K562 (cell line): Measurements from ENCODE around the gene NAIF1. TPM values are rescaled to one million over a fixed set of nuclear protein-coding genes. Genes with fewer than 3 reads are reported as not detected.
A peak's percentile ranks its signal among the peaks of the same experiment; 100 is the strongest.

Experiments used
- CGGBP1 ChIP-seq: fragments of 250-450 bp; sonication (Bioruptor Pico); IDR thresholded peaks from 2 replicates; pipeline ENCODE4 v1.9.0; 2021; ENCODE audit warnings: mild to moderate bottlenecking
- E2F3 ChIP-seq: fragments of 250-450 bp; sonication (Bioruptor Pico); IDR thresholded peaks from 2 replicates; pipeline ENCODE4 v1.4.0; 2020; ENCODE audit warnings: mild to moderate bottlenecking
- E2F4 ChIP-seq: sonication (generic); formaldehyde crosslinking; IDR thresholded peaks from 2 replicates; pipeline ENCODE4 v1.8.0; 2022; ENCODE audit warnings: mild to moderate bottlenecking, low read depth, missing genetic modification reagents
- E2F6 ChIP-seq, 2 experiments: IDR thresholded peaks; 2 replicates each; pipeline ENCODE4 v1.6.1; 2011; ENCODE audit warnings: borderline replicate concordance in 1 of 2, control low read depth in 1 of 2, low read depth in 1 of 2, low read length in 1 of 2, mild to moderate bottlenecking in 1 of 2, mixed read lengths in 1 of 2, moderate library complexity in 1 of 2; ENCODE audit not compliant: insufficient read depth in 1 of 2, insufficient read length in 1 of 2, poor library complexity in 1 of 2, severe bottlenecking in 1 of 2; ENCODE audit errors: extremely low read depth in 1 of 2
- ESRRB ChIP-seq: fragments of 250-450 bp; sonication (Bioruptor Pico); IDR thresholded peaks from 2 replicates; pipeline ENCODE4 v1.5.0; 2020; ENCODE audit warnings: mild to moderate bottlenecking, moderate library complexity, borderline replicate concordance
- FOS ChIP-seq: IDR thresholded peaks from 3 replicates; pipeline ENCODE4 v1.6.1; 2011; ENCODE audit not compliant: insufficient read length; ENCODE audit errors: extremely low read depth
- FOSL1 ChIP-seq: fragments of 200-800 bp; sonication (Bioruptor generic); conservative IDR thresholded peaks from 2 replicates; pipeline ENCODE4 v1.6.1; 2016; ENCODE audit warnings: missing genetic modification characterization, missing compliant biosample characterization
- HCFC1 ChIP-seq: IDR thresholded peaks from 2 replicates; pipeline ENCODE4 v1.6.1; 2012; ENCODE audit warnings: low read depth, low read length, improper control_type of control experiment
- JUNB ChIP-seq: fragments of 450-650 bp; formaldehyde crosslinking; conservative IDR thresholded peaks from 2 replicates; pipeline ENCODE4 v1.4.0; 2020; ENCODE audit warnings: mild to moderate bottlenecking
- L3MBTL2 ChIP-seq: fragments of 450-650 bp; IDR thresholded peaks from 2 replicates; pipeline ENCODE4 v1.6.1; 2016; ENCODE audit warnings: mild to moderate bottlenecking, moderate library complexity
- MAZ ChIP-seq, 2 experiments: fragments of 450-650 bp in 1 of 2; sonication (generic) in 1 of 2; formaldehyde crosslinking; IDR thresholded peaks in 1 of 2; conservative IDR thresholded peaks in 1 of 2; 2 replicates each; pipeline versions ENCODE4 v1.4.0 to v1.5.0; 2020; ENCODE audit warnings: mild to moderate bottlenecking in 1 of 2, missing genetic modification reagents in 1 of 2
- MNT ChIP-seq, 2 experiments: fragments of 450-650 bp; conservative IDR thresholded peaks; 2 replicates each; pipeline ENCODE4 v1.6.1; 2017; ENCODE audit warnings: mild to moderate bottlenecking in 2 of 2, moderate library complexity in 2 of 2
- NFIC ChIP-seq: fragments of 450-650 bp; IDR thresholded peaks from 2 replicates; pipeline ENCODE4 v1.6.1; 2017; ENCODE audit warnings: mild to moderate bottlenecking, inconsistent platforms
- POLR2A ChIP-seq: fragments of 450-650 bp; conservative IDR thresholded peaks from 2 replicates; pipeline ENCODE4 v1.6.1; 2016
- SOX6 ChIP-seq: fragments of 450-650 bp; IDR thresholded peaks from 2 replicates; pipeline ENCODE4 v1.6.1; 2014; ENCODE audit warnings: mild to moderate bottlenecking
- SRSF3 ChIP-seq: fragments of 200-400 bp; formaldehyde crosslinking; IDR thresholded peaks from 2 replicates; pipeline ENCODE4 v1.6.1; 2016; ENCODE audit warnings: mild to moderate bottlenecking, low read length, moderate library complexity; ENCODE audit not compliant: insufficient read depth
- TAL1 ChIP-seq: fragments of 450-650 bp; IDR thresholded peaks from 2 replicates; pipeline ENCODE4 v1.6.1; 2016; ENCODE audit warnings: mild to moderate bottlenecking
- TEAD1 ChIP-seq, 2 experiments: fragments of 450-650 bp in 1 of 2; sonication (generic) in 1 of 2; formaldehyde crosslinking; IDR thresholded peaks; 2 replicates each; pipeline versions ENCODE4 v1.4.0 to v1.8.0; 2020 to 2022; ENCODE audit warnings: mild to moderate bottlenecking in 2 of 2, missing genetic modification reagents in 1 of 2
- YY1 ChIP-seq, 3 experiments: IDR thresholded peaks; 2 replicates each; pipeline ENCODE4 v1.6.1; 2011; ENCODE audit warnings: low read length in 2 of 3, mild to moderate bottlenecking in 2 of 3, moderate library complexity in 2 of 3, borderline replicate concordance in 1 of 3, control low read depth in 1 of 3, low read depth in 1 of 3; ENCODE audit not compliant: insufficient read depth in 3 of 3, insufficient replicate concordance in 2 of 3, control insufficient read depth in 1 of 3, insufficient read length in 1 of 3; ENCODE audit errors: extremely low read depth in 1 of 3
- ZBTB1 ChIP-seq: sonication (generic); formaldehyde crosslinking; IDR thresholded peaks from 2 replicates; pipeline ENCODE4 v1.8.1; 2023; ENCODE audit warnings: missing genetic modification reagents, low read depth, mild to moderate bottlenecking, borderline replicate concordance
- ZFX ChIP-seq: sonication (generic); formaldehyde crosslinking; IDR thresholded peaks from 2 replicates; pipeline ENCODE4 v1.8.0; 2022; ENCODE audit warnings: mild to moderate bottlenecking, missing genetic modification reagents, moderate library complexity
- ZNF212 ChIP-seq: fragments of 450-650 bp; formaldehyde crosslinking; IDR thresholded peaks from 2 replicates; pipeline ENCODE4 v1.4.0; 2020; ENCODE audit warnings: mild to moderate bottlenecking
- ZNF232 ChIP-seq: sonication (generic); formaldehyde crosslinking; IDR thresholded peaks from 2 replicates; pipeline ENCODE4 v1.8.0; 2022; ENCODE audit warnings: mild to moderate bottlenecking, missing genetic modification reagents
- ZNF764 ChIP-seq: fragments of 250-450 bp; sonication (Bioruptor Pico); IDR thresholded peaks from 2 replicates; pipeline ENCODE4 v1.4.0; 2020; ENCODE audit warnings: low read depth, mild to moderate bottlenecking, moderate library complexity
- polyA plus RNA-seq, 8 experiments: library from polyadenylated mRNA; depleted of rRNA in 4 of 8; stranded (reverse) in 5 of 8; unstranded in 3 of 8; fragments of >200 nt; fragmentation: Nextera tagmentation in 2 of 8; fragmentation: Illumina TruSeq in 1 of 8; extraction: Ambion mirVana in 2 of 8; extraction: Trizol in 1 of 8; gene quantifications; 2 replicates each; pipeline versions ENCODE4 v1.2.1 to v1.2.3, GENCODE V29; 2011 to 2014; ENCODE audit warnings: inconsistent platforms in 1 of 8, missing spikeins in 1 of 8
- total RNA-seq, 7 experiments: library from RNA; depleted of rRNA in 6 of 7; stranded (reverse); fragments of >200 nt in 6 of 7; fragmentation: Illumina TruSeq in 2 of 7; extraction: Trizol in 2 of 7; gene quantifications; 2 replicates each; pipeline versions ENCODE4 v1.2.1 to v1.2.3, GENCODE V29; 2011 to 2021; ENCODE audit warnings: low replicate concordance in 1 of 7

The NAIF1 gene
- total and polyA plus RNA-seq, 9 of the 15 experiments (the other 6 are each of a cell fraction or from before 2014, with no cell fraction given), result 4.8 to 26.6 (median 17.2) TPM

GRCh38 chr9:128094166-128094949, 27.2 kb upstream of the NAIF1 start (continued):
- TF ChIP-seq E2F4 (CRISPR knock-in tag) (0 out of 2 replicates have a peak, but pooled peaks have one; percentile 19), ZNF212 (CRISPR knock-in tag) (no peak), L3MBTL2 (0 out of 2 replicates have a peak, but pooled peaks have one; percentile 22), MNT (conservative IDR thresholded peaks at IDR 0.05) (no peak), CGGBP1 (CRISPR knock-in tag) (0 out of 2 replicates have a peak, but pooled peaks have one; percentile 55), SOX6 (peak; percentile 84), FOS (peak; percentile 62), FOSL1 (tag) (peak; percentile 79), TAL1 (peak; percentile 69), MAZ (CRISPR knock-in tag; conservative IDR thresholded peaks at IDR 0.05 in 1 of 2, IDR thresholded peaks at IDR 0.05 in 1 of 2) (peak; percentile 26 to 29; a peak in 1 of 4 replicates), E2F3 (no peak), YY1 (IDR thresholded peaks at IDR 0.05; ENCODE audit: borderline replicate concordance in 1 of 3, control insufficient read depth in 1 of 3, extremely low read depth in 1 of 3, insufficient read depth in 3 of 3, insufficient read length in 1 of 3, insufficient replicate concordance in 2 of 3, low read depth in 1 of 3, low read length in 2 of 3) (peak in 1 of 3 experiments; percentile 63), E2F6 (IDR thresholded peaks at IDR 0.05; ENCODE audit: borderline replicate concordance in 1 of 2, extremely low read depth in 1 of 2, insufficient read depth in 1 of 2, insufficient read length in 1 of 2, low read depth in 1 of 2, low read length in 1 of 2, poor library complexity in 1 of 2, severe bottlenecking in 1 of 2) (no peak), ZNF232 (no peak), ZNF764 (CRISPR knock-in tag) (no peak), ZFX (CRISPR knock-in tag) (no peak), ESRRB (CRISPR knock-in tag) (no peak), HCFC1 (0 out of 2 replicates have a peak, but pooled peaks have one; percentile 9), TEAD1 (CRISPR knock-in tag; IDR thresholded peaks at IDR 0.05) (0 out of 4 replicates have a peak, but pooled peaks of 1 of the 2 experiments have one; percentile 25), NFIC (peak; percentile 85), ZBTB1 (CRISPR knock-in tag) (no peak), POLR2A (peak; percentile 59), SRSF3 (no peak), JUNB (no peak)
